GM12864 (cell line): ENCODE measurements around the gene TEX44.
A peak's percentile ranks its signal among the peaks of the same experiment; 100 is the strongest.

ENCODE experiments used
- DNase-seq: peaks from one replicate; pipeline ENCODE4 v3.0.0-alpha.2; 2011; ENCODE audit warnings: low read depth
- H3K4me3 ChIP-seq: 2 replicates; pipeline ENCODE4 v1.5.1; 2011; ENCODE audit warnings: mild to moderate bottlenecking, low read depth, low read length, control low read depth
- CTCF ChIP-seq: IDR thresholded peaks from 2 replicates; pipeline ENCODE4 v1.5.1; 2011; ENCODE audit warnings: low read depth, mild to moderate bottlenecking, moderate library complexity, low read length, control low read depth, inconsistent platforms; ENCODE audit errors: missing control alignments

Gene TEX44

GRCh38 chr2:231640641-231641111, 48.0 kb downstream of the TEX44 start:
- DNase-seq: no peak
- no peak overlapping the region for H3K4me3 ChIP-seq
- no peak for TF ChIP-seq CTCF

- H3K4me3 ChIP-seq: peak overlapping the region; percentile 29; the same call in 1 of the 2 replicates
- TF ChIP-seq CTCF: no peak
- no peak for DNase-seq
Measured at GRCh38 chr2:231642631-231643494, 50.2 kb downstream of the TEX44 start.

GRCh38 chr2:231643495-231643888, 50.8 kb downstream of the TEX44 start:
- no peak for DNase-seq
- no peak for TF ChIP-seq CTCF
- no peak overlapping the region for H3K4me3 ChIP-seq
